CD14-positive monocyte (primary cell): ENCODE data around the gene CRTC1. TPM values are rescaled to one million over a fixed set of nuclear protein-coding genes. Genes with fewer than 3 reads are reported as not detected.

ENCODE experiments used
- DNase-seq, 3 donors: peaks; one replicate each; pipeline ENCODE4 v3.0.0-alpha.2; 2011 to 2022
- H2AFZ ChIP-seq: 2 replicates; pipeline ENCODE4 v1.6.0; 2012; ENCODE audit warnings: mild to moderate bottlenecking, low read depth, low read length, inconsistent platforms; ENCODE audit not compliant: insufficient read depth, poor library complexity, severe bottlenecking
- H3K27ac ChIP-seq, 2 donors: 1 replicate in 1 of 2; 2 replicates in 1 of 2; pipeline ENCODE4 v1.5.1; 2012 to 2013; ENCODE audit warnings: low read length in 2 of 2, control low read depth in 1 of 2, inconsistent platforms in 1 of 2, low read depth in 1 of 2, mild to moderate bottlenecking in 1 of 2
- H3K27me3 ChIP-seq, 2 donors: one replicate each; pipeline versions ENCODE4 v1.6.0 to v1.6.1; 2011 to 2013; ENCODE audit warnings: low read length in 2 of 2; ENCODE audit not compliant: control insufficient read depth in 2 of 2, insufficient read depth in 2 of 2
- H3K36me3 ChIP-seq, 2 donors: replicated peaks in 1 of 2; 1 replicate in 1 of 2; 2 replicates in 1 of 2; pipeline versions ENCODE4 v1.5.1 to v1.6.1; 2012 to 2013; ENCODE audit warnings: low read length in 2 of 2, control low read depth in 1 of 2, inconsistent platforms in 1 of 2, mild to moderate bottlenecking in 1 of 2; ENCODE audit not compliant: insufficient read depth in 2 of 2, control insufficient read depth in 1 of 2
- H3K4me1 ChIP-seq, 2 donors: 1 replicate in 1 of 2; 2 replicates in 1 of 2; pipeline versions ENCODE4 v1.5.1 to v1.6.1; 2012 to 2013; ENCODE audit warnings: low read length in 2 of 2, control low read depth in 1 of 2, inconsistent platforms in 1 of 2, mild to moderate bottlenecking in 1 of 2, moderate library complexity in 1 of 2; ENCODE audit not compliant: insufficient read depth in 2 of 2, control insufficient read depth in 1 of 2
- H3K4me2 ChIP-seq: replicated peaks from 2 replicates; pipeline ENCODE3; 2012; ENCODE audit warnings: low read length, moderate library complexity, mild to moderate bottlenecking; ENCODE audit not compliant: poor library complexity, severe bottlenecking; ENCODE audit errors: extremely low read depth
- H3K4me3 ChIP-seq, 3 experiments: fragments of 200-600 bp in 1 of 3; sonication (generic) in 1 of 3; replicated peaks in 1 of 3; 1 replicate in 2 of 3; 2 replicates in 1 of 3; pipeline ENCODE4 v1.5.1; 2011 to 2013; ENCODE audit warnings: low read length in 3 of 3, mild to moderate bottlenecking in 3 of 3, control low read depth in 2 of 3, low read depth in 2 of 3, inconsistent platforms in 1 of 3, moderate library complexity in 1 of 3
- H3K79me2 ChIP-seq: 2 replicates; pipeline ENCODE4 v1.6.0; 2012; ENCODE audit warnings: mild to moderate bottlenecking, control low read depth, inconsistent platforms, low read length, moderate library complexity; ENCODE audit not compliant: insufficient read depth
- H3K9ac ChIP-seq: 2 replicates; pipeline ENCODE4 v1.6.0; 2017; ENCODE audit warnings: low read length, mild to moderate bottlenecking; ENCODE audit not compliant: insufficient read depth, poor library complexity, severe bottlenecking
- H3K9me3 ChIP-seq, 2 donors: replicated peaks in 1 of 2; 1 replicate in 1 of 2; 2 replicates in 1 of 2; pipeline versions ENCODE4 v1.5.1 to v1.6.1; 2012 to 2013; ENCODE audit warnings: low read length in 2 of 2, control low read depth in 1 of 2; ENCODE audit not compliant: control insufficient read depth in 1 of 2, insufficient read depth in 1 of 2
- H4K20me1 ChIP-seq: 2 replicates; pipeline ENCODE4 v1.6.0; 2012; ENCODE audit warnings: mild to moderate bottlenecking, low read length, control low read depth, moderate library complexity; ENCODE audit not compliant: insufficient read depth
- H3K27ac Mint-ChIP-seq, 7 donors: one replicate each; pipeline ENCODE4 v1.8.0; 2020; ENCODE audit warnings: mild to moderate bottlenecking in 7 of 7, mixed read lengths in 7 of 7, moderate library complexity in 6 of 7, inconsistent platforms in 2 of 7
- H3K27me3 Mint-ChIP-seq, 3 donors: one replicate each; pipeline ENCODE4 v1.8.0; 2021 to 2022; ENCODE audit warnings: low read depth in 3 of 3, mild to moderate bottlenecking in 3 of 3, mixed read lengths in 3 of 3, moderate library complexity in 3 of 3, inconsistent platforms in 1 of 3
- H3K36me3 Mint-ChIP-seq, 2 donors: one replicate each; pipeline ENCODE4 v1.8.0; 2020; ENCODE audit warnings: mixed read lengths in 2 of 2, inconsistent platforms in 1 of 2, mild to moderate bottlenecking in 1 of 2
- H3K4me1 Mint-ChIP-seq: one replicate; pipeline ENCODE4 v1.8.0; 2020; ENCODE audit warnings: mild to moderate bottlenecking, mixed read lengths
- H3K4me3 Mint-ChIP-seq, 2 donors: one replicate each; pipeline ENCODE4 v1.8.0; 2020; ENCODE audit warnings: mild to moderate bottlenecking in 2 of 2, mixed read lengths in 2 of 2, moderate library complexity in 1 of 2
- H3K9me3 Mint-ChIP-seq, 7 donors: one replicate each; pipeline ENCODE4 v1.8.0; 2020 to 2022; ENCODE audit warnings: mixed read lengths in 7 of 7, mild to moderate bottlenecking in 6 of 7, moderate library complexity in 6 of 7, inconsistent platforms in 2 of 7
- CTCF ChIP-seq: fragments of 200-600 bp; IDR thresholded peaks from one replicate; pipeline ENCODE4 v1.8.0; 2022; ENCODE audit warnings: antibody characterized with exemption, mild to moderate bottlenecking
- WGBS: methylation state at CpG from one replicate; pipeline ENCODE4 v1.1.5; 2013; ENCODE audit warnings: missing lambda C conversion rate; ENCODE audit not compliant: insufficient coverage; 5-methylcytosine and 5-hydroxymethylcytosine counted together
- intact Hi-C, 2 donors: fragments of 100-400 bp; cut with micrococcal nuclease; formaldehyde crosslinking; loops; one replicate each; pipeline versions ENCODE4 v1.15.0 to v1.15.1; 2023
- polyA plus RNA-seq, 3 donors: library from polyadenylated mRNA; depleted of rRNA in 1 of 3; unstranded in 2 of 3; stranded (reverse) in 1 of 3; fragments of 300-500 nt in 2 of 3; fragments of >200 nt in 1 of 3; fragmentation: Illumina TruSeq in 2 of 3; gene quantifications; 1 replicate in 2 of 3; 2 replicates in 1 of 3; pipeline ENCODE4 v1.2.3, GENCODE V29; 2012 to 2021

The CRTC1 gene
- polyA plus RNA-seq, 3 donors = 0.28 to 9.2 (median 0.55) TPM

DNA sequence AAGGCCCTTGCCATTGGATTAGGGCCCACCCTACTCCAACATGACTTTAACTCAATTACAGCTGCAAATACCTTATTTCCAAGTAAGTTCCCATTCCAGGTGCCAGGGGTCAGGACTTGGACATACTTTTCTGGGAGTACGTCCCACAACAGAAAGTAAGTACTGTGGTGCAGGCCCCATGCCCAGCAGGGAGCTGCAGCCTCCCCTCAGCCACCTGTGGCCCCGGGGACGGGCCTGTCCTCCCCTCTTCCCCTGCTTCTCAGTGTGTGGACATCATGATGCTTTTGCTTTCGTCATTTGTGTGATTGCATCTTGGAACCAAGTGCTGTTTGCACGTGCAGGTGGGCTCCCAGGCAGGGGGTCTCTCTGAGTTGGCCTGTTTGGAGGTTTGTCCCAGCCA is 31.9 kb downstream of the CRTC1 start:
- no peak overlapping the region for H3K27ac Mint-ChIP-seq
- H3K36me3 Mint-ChIP-seq = peaks cover 19 to 38% of the 10 kb centered on the region in 2 donors
- no peak overlapping the region for H3K4me3 ChIP-seq
- H3K9ac ChIP-seq = no peak overlapping the region
- peaks cover 92% of the 10 kb centered on the region for H4K20me1 ChIP-seq
- H3K4me1 ChIP-seq = peaks cover 0 to 14% of the 10 kb centered on the region in 2 donors
- H3K36me3 ChIP-seq = peaks cover 0 to 16% of the 10 kb centered on the region in 2 donors
- peaks cover 0 to 5% of the 10 kb centered on the region in 2 donors for H3K9me3 ChIP-seq
- H3K79me2 ChIP-seq = peaks cover 12% of the 10 kb centered on the region
- intact Hi-C loops = no loop called here
- no peak overlapping the region for H2AFZ ChIP-seq
- H3K4me1 Mint-ChIP-seq = peaks cover 17% of the 10 kb centered on the region
- peaks cover 0 to 7% (median 5%) of the 10 kb centered on the region in 3 donors for H3K27me3 Mint-ChIP-seq
- DNase-seq = no peak
- H3K4me2 ChIP-seq = no peak overlapping the region
- H3K9me3 Mint-ChIP-seq = peaks cover 0 to 7% (median 3%) of the 10 kb centered on the region in 7 donors
- no peaks in the 10 kb centered on the region for H3K27me3 ChIP-seq
- 93% methylated on average over 4 of the region's 5 CpGs for WGBS
- no peak overlapping the region for H3K4me3 Mint-ChIP-seq
- no peak for TF ChIP-seq CTCF
- no peak overlapping the region for H3K27ac ChIP-seq

DNA sequence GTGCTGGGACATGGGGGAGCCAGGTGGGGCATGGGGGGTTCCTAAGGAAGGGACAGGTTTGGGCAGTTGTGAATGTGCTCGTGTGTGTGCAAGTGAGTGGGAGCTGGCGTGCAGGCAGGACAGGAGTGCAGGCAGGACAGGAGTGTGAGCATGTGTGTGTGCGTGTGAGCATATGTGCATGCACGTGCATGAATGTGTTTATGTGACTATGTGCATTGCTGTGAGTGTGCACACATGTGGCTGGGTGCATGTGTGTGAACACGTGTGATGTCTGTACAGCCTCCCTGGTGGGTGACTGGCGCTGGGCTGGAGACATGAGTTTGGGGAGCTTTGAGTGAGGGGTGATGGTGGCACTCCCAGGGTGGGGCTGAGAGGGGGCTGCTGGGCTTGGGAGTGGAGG is 33.4 kb downstream of the CRTC1 start:
- TF ChIP-seq CTCF = no peak

More for the DNA sequence above, 33.4 kb downstream of the CRTC1 start:
- H3K9me3 ChIP-seq = peaks cover 0 to 5% of the 10 kb centered on the region in 2 donors
- Mint-ChIP-seq H3K36me3 (peaks cover 22 to 40% of the 10 kb centered on the region in 2 donors), H3K4me1 (peaks cover 17% of the 10 kb centered on the region), H3K27me3 (peaks cover 0 to 7% (median 5%) of the 10 kb centered on the region in 3 donors), H3K27ac (peak overlapping the region in 2 of 7 donors; percentile 48 to 52), H3K4me3 (no peak overlapping the region), H3K9me3 (peaks cover 0 to 7% (median 3%) of the 10 kb centered on the region in 7 donors)
- H3K36me3 ChIP-seq = peaks cover 0 to 16% of the 10 kb centered on the region in 2 donors
- WGBS = 98% methylated on average over 6 of the region's 6 CpGs
- no peak for DNase-seq
- H3K4me1 ChIP-seq = peaks cover 0 to 14% of the 10 kb centered on the region in 2 donors
- H3K4me3 ChIP-seq = no peak overlapping the region
- no peak overlapping the region for H3K9ac ChIP-seq
- peaks cover 89% of the 10 kb centered on the region for H4K20me1 ChIP-seq
- no peak overlapping the region for H3K4me2 ChIP-seq
- H3K79me2 ChIP-seq = peaks cover 9% of the 10 kb centered on the region
- no peak overlapping the region for H3K27ac ChIP-seq
- no peaks in the 10 kb centered on the region for H3K27me3 ChIP-seq
- intact Hi-C loops = no loop called here
- H2AFZ ChIP-seq = no peak overlapping the region
